ENCODE results near the gene NFILZ. TPM values are rescaled to one million over a fixed set of nuclear protein-coding genes. Genes with fewer than 3 reads are reported as not detected.

NFILZ gene
- total RNA-seq, 1 donor, result not detected

- H3K27ac ChIP-seq (ENCODE audit: low read depth, low read length), result no peak overlapping the region
- H4K20me1 ChIP-seq (ENCODE audit: insufficient read depth, low read length), result peaks cover 3% of the 10 kb centered on the region
- TF ChIP-seq CTCF (IDR thresholded peaks at IDR 0.05; ENCODE audit: extremely low read depth, low read depth, low read length), result no peak
- DNase-seq (ENCODE audit: insufficient read length, low spot score, missing footprints), result no peak
- no peaks in the 10 kb centered on the region for H3K36me3 ChIP-seq (ENCODE audit: insufficient read depth, low read length)
- no peak overlapping the region for H3K4me2 ChIP-seq (ENCODE audit: insufficient read depth, low read length)
- no peaks in the 10 kb centered on the region for H3K79me2 ChIP-seq (ENCODE audit: insufficient read depth, low read length)
- no peak overlapping the region for H3K4me3 ChIP-seq (ENCODE audit: insufficient read depth, low read length)
- no peak overlapping the region for H2AFZ ChIP-seq (ENCODE audit: low read length)
- H3K4me1 ChIP-seq (ENCODE audit: insufficient read depth, low read length), result peaks cover 2% of the 10 kb centered on the region
- H3K9me3 ChIP-seq (ENCODE audit: low read depth, low read length), result peaks cover 4% of the 10 kb centered on the region
- H3K27me3 ChIP-seq (ENCODE audit: insufficient read depth, low read length), result no peaks in the 10 kb centered on the region
Observed at GRCh38 chr19:8601796-8602195, 28.6 kb upstream of the NFILZ start.

GRCh38 chr19:8605514-8605913, 24.9 kb upstream of the NFILZ start:
- no peak for TF ChIP-seq CTCF (IDR thresholded peaks at IDR 0.05; ENCODE audit: extremely low read depth, low read depth, low read length)

GRCh38 chr19:8607386-8607785, 23.0 kb upstream of the NFILZ start:
- DNase-seq (ENCODE audit: insufficient read length, low spot score, missing footprints), result peak; percentile 99
- no peak for TF ChIP-seq CTCF (IDR thresholded peaks at IDR 0.05; ENCODE audit: extremely low read depth, low read depth, low read length)
- H4K20me1 ChIP-seq (ENCODE audit: insufficient read depth, low read length), result peaks cover 5% of the 10 kb centered on the region
- peaks cover 4% of the 10 kb centered on the region for H3K9me3 ChIP-seq (ENCODE audit: low read depth, low read length)
- no peak overlapping the region for H2AFZ ChIP-seq (ENCODE audit: low read length)
- H3K4me1 ChIP-seq (ENCODE audit: insufficient read depth, low read length), result peaks cover 23% of the 10 kb centered on the region
- H3K4me3 ChIP-seq (ENCODE audit: insufficient read depth, low read length), result no peak overlapping the region
- no peaks in the 10 kb centered on the region for H3K27me3 ChIP-seq (ENCODE audit: insufficient read depth, low read length)
- H3K27ac ChIP-seq (ENCODE audit: low read depth, low read length), result no peak overlapping the region
- peak overlapping the region; percentile 29 for H3K4me2 ChIP-seq (ENCODE audit: insufficient read depth, low read length)
- no peaks in the 10 kb centered on the region for H3K79me2 ChIP-seq (ENCODE audit: insufficient read depth, low read length)
- no peaks in the 10 kb centered on the region for H3K36me3 ChIP-seq (ENCODE audit: insufficient read depth, low read length)

More at GRCh38 chr19:8605514-8605913, 24.9 kb upstream of the NFILZ start:
- no peak for DNase-seq (ENCODE audit: insufficient read length, low spot score, missing footprints)
- Histone ChIP-seq H3K36me3 (ENCODE audit: insufficient read depth, low read length) (no peaks in the 10 kb centered on the region), H3K4me3 (ENCODE audit: insufficient read depth, low read length) (no peak overlapping the region), H2AFZ (ENCODE audit: low read length) (no peak overlapping the region), H3K79me2 (ENCODE audit: insufficient read depth, low read length) (no peaks in the 10 kb centered on the region), H3K27ac (ENCODE audit: low read depth, low read length) (no peak overlapping the region), H4K20me1 (ENCODE audit: insufficient read depth, low read length) (peaks cover 5% of the 10 kb centered on the region), H3K4me1 (ENCODE audit: insufficient read depth, low read length) (peaks cover 23% of the 10 kb centered on the region), H3K4me2 (ENCODE audit: insufficient read depth, low read length) (no peak overlapping the region), H3K9me3 (ENCODE audit: low read depth, low read length) (peaks cover 4% of the 10 kb centered on the region), H3K27me3 (ENCODE audit: insufficient read depth, low read length) (no peaks in the 10 kb centered on the region)

- Histone ChIP-seq H3K27me3 (ENCODE audit: insufficient read depth, low read length) (no peaks in the 10 kb centered on the region), H3K4me3 (ENCODE audit: insufficient read depth, low read length) (peak overlapping the region; percentile 85), H3K9me3 (ENCODE audit: low read depth, low read length) (peaks cover 4% of the 10 kb centered on the region), H3K27ac (ENCODE audit: low read depth, low read length) (no peak overlapping the region), H2AFZ (ENCODE audit: low read length) (peak overlapping the region; percentile 85), H4K20me1 (ENCODE audit: insufficient read depth, low read length) (peaks cover 5% of the 10 kb centered on the region), H3K36me3 (ENCODE audit: insufficient read depth, low read length) (no peaks in the 10 kb centered on the region), H3K79me2 (ENCODE audit: insufficient read depth, low read length) (no peaks in the 10 kb centered on the region), H3K4me1 (ENCODE audit: insufficient read depth, low read length) (peaks cover 23% of the 10 kb centered on the region), H3K4me2 (ENCODE audit: insufficient read depth, low read length) (peak overlapping the region; percentile 90)
- DNase-seq (ENCODE audit: insufficient read length, low spot score, missing footprints), result peak; percentile 82
- TF ChIP-seq CTCF (IDR thresholded peaks at IDR 0.05; ENCODE audit: extremely low read depth, low read depth, low read length), result no peak
Observed at GRCh38 chr19:8608941-8609278, 21.5 kb upstream of the NFILZ start.

Measured in osteoblast (primary cell).